HG03457 (cell line): ENCODE measurements around the gene LRRC75B.
"Not testable (repeated sequence)": the region's sequence is repeated elsewhere in the genome, so short reads cannot be mapped to it uniquely, and the experiment has no call there.

ENCODE experiments used
- ATAC-seq: cut with Tn5 transposase; IDR thresholded peaks from one replicate; pipeline ENCODE4 v1.9.1; 2021; ENCODE audit warnings: moderate number of reproducible peaks; ENCODE audit not compliant: unreplicated experiment

Gene LRRC75B

GRCh38 chr22:24555165-24556039 lies 37.5 kb downstream of the LRRC75B start, which contains the start of gene SNRPD3:
SNRPD3 (plus strand) TSS chr22:24555999; CDS start chr22:24557675, 1,676 bp downstream.
- ATAC-seq = peak; percentile 56

GRCh38 chr22:24554313-24555164 lies 38.3 kb downstream of the LRRC75B start, which contains the start of gene GUCD1:
GUCD1 (minus strand) TSS chr22:24555138; CDS start chr22:24554991, 147 bp downstream.
- no peak for ATAC-seq

- ATAC-seq = no peak
Measured at GRCh38 chr22:24553597-24554312, 39.1 kb downstream of the LRRC75B start.

- ATAC-seq = not testable (repeated sequence)
Measured at GRCh38 chr22:24552503-24553286, 40.2 kb downstream of the LRRC75B start.

GRCh38 chr22:24550902-24551435 lies 41.9 kb downstream of the LRRC75B start:
- ATAC-seq = no peak

- no peak for ATAC-seq
Measured at GRCh38 chr22:24550028-24550901, 42.6 kb downstream of the LRRC75B start.

GRCh38 chr22:24548812-24549211 lies 44.1 kb downstream of the LRRC75B start:
- no peak for ATAC-seq

GRCh38 chr22:24543679-24544243 lies 49.1 kb downstream of the LRRC75B start:
- ATAC-seq = no peak

- ATAC-seq = no peak
Measured at GRCh38 chr22:24543185-24543601, 49.7 kb downstream of the LRRC75B start.

- no peak for ATAC-seq
Measured at GRCh38 chr22:24542641-24543040, 50.2 kb downstream of the LRRC75B start.

GRCh38 chr22:24541681-24542515 lies 51.0 kb downstream of the LRRC75B start:
- ATAC-seq = no peak

- no peak for ATAC-seq
Measured at GRCh38 chr22:24540470-24540869, 52.4 kb downstream of the LRRC75B start.

GRCh38 chr22:24536089-24536488 lies 56.8 kb downstream of the LRRC75B start:
- ATAC-seq = no peak
